Measurements from ENCODE around the gene DZIP1L.

GRCh38 chr3:138157743-138158142 lies 42.3 kb upstream of the DZIP1L start:
- TF ChIP-seq POLR2A (IDR thresholded peaks at IDR 0.05): no peak
- no peak for TF ChIP-seq CTCF (IDR thresholded peaks at IDR 0.05)
